ENCODE data around the gene LYSMD1. TPM values are rescaled to one million over a fixed set of nuclear protein-coding genes. Genes with fewer than 3 reads are reported as not detected.

Gene LYSMD1
- total RNA-seq, 1 experiment from 2014 or later: 5.1 TPM

GRCh38 chr1:151176514-151177045 is 10.9 kb upstream of the LYSMD1 start:
- Histone ChIP-seq H3K9me3 (ENCODE audit: control insufficient read depth, insufficient read depth, low read depth, low read length) (no peaks in the 10 kb centered on the region), H3K4me1 (ENCODE audit: control insufficient read depth, insufficient read depth, low read length) (no peaks in the 10 kb centered on the region), H3K4me3 (ENCODE audit: low read depth in 2 of 2, low read length in 2 of 2) (no peak overlapping the region), H3K36me3 (ENCODE audit: control insufficient read depth, insufficient read depth, low read length) (0 out of 2 replicates have a peak, but pooled peaks cover 3% of the 10 kb centered on the region), H3K27me3 (ENCODE audit: control insufficient read depth, insufficient read depth, low read length) (no peaks in the 10 kb centered on the region), H3K27ac (ENCODE audit: low read length) (no peak overlapping the region)
- TF ChIP-seq TCF7L2 (IDR thresholded peaks at IDR 0.05; ENCODE audit: low read depth, low read length) (no peak), POLR2AphosphoS5 (IDR thresholded peaks at IDR 0.05; ENCODE audit: low read depth, low read length) (no peak), SIN3A (IDR thresholded peaks at IDR 0.05; ENCODE audit: borderline replicate concordance, insufficient read depth, low read depth, low read length) (no peak)
- TF ChIP-seq, protein P1, sequence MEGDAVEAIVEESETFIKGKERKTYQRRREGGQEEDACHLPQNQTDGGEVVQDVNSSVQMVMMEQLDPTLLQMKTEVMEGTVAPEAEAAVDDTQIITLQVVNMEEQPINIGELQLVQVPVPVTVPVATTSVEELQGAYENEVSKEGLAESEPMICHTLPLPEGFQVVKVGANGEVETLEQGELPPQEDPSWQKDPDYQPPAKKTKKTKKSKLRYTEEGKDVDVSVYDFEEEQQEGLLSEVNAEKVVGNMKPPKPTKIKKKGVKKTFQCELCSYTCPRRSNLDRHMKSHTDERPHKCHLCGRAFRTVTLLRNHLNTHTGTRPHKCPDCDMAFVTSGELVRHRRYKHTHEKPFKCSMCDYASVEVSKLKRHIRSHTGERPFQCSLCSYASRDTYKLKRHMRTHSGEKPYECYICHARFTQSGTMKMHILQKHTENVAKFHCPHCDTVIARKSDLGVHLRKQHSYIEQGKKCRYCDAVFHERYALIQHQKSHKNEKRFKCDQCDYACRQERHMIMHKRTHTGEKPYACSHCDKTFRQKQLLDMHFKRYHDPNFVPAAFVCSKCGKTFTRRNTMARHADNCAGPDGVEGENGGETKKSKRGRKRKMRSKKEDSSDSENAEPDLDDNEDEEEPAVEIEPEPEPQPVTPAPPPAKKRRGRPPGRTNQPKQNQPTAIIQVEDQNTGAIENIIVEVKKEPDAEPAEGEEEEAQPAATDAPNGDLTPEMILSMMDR (IDR thresholded peaks at IDR 0.05): no peak
- TF ChIP-seq, protein P2, sequence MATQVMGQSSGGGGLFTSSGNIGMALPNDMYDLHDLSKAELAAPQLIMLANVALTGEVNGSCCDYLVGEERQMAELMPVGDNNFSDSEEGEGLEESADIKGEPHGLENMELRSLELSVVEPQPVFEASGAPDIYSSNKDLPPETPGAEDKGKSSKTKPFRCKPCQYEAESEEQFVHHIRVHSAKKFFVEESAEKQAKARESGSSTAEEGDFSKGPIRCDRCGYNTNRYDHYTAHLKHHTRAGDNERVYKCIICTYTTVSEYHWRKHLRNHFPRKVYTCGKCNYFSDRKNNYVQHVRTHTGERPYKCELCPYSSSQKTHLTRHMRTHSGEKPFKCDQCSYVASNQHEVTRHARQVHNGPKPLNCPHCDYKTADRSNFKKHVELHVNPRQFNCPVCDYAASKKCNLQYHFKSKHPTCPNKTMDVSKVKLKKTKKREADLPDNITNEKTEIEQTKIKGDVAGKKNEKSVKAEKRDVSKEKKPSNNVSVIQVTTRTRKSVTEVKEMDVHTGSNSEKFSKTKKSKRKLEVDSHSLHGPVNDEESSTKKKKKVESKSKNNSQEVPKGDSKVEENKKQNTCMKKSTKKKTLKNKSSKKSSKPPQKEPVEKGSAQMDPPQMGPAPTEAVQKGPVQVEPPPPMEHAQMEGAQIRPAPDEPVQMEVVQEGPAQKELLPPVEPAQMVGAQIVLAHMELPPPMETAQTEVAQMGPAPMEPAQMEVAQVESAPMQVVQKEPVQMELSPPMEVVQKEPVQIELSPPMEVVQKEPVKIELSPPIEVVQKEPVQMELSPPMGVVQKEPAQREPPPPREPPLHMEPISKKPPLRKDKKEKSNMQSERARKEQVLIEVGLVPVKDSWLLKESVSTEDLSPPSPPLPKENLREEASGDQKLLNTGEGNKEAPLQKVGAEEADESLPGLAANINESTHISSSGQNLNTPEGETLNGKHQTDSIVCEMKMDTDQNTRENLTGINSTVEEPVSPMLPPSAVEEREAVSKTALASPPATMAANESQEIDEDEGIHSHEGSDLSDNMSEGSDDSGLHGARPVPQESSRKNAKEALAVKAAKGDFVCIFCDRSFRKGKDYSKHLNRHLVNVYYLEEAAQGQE (IDR thresholded peaks at IDR 0.05; ENCODE audit: insufficient read depth in 1 of 2, low read depth in 2 of 2, low read length in 1 of 2): no peak
- BruUV-seq (replicated peaks): no TSS peak
- ChIA-PET CTCF (interaction anchor here (0.5 kb wide), 1 partner anchor 85 kb away, joined by 5 read pairs; no protein-coding TSS in a partner anchor), POLR2A (no interaction called here)
- intact Hi-C loops (cut with micrococcal nuclease; ENCODE audit: unreplicated experiment) (no loop called here), in situ Hi-C loops (cut with HindIII; ENCODE audit: low pct_unique_long_range_greater_than_20kb, low sequenced_read_pairs) (no loop called here)
- no peak for ATAC-seq
- no peak for DNase-seq (ENCODE audit: low read depth, low spot score)

DNA sequence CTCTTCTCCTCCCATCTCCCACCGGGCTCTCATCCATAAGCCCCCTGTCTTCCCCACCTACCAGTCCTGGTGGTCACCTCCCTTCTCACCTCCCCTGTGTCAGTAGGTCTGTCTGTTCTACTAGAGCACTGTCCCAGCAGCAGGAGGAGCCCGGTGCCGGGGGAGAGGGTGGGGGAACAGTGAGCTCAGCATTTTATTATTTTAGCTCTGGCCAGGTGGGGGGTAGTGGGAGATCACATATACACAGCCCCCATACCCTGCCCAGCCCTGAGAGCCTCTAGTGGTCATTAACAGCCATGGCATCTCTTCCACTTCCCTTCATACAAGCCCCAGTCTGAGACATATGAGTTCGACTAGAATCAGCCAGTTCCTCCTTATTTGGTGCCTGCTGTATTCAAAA is 10.2 kb upstream of the LYSMD1 start, which contains the start of gene TMOD4:
TMOD4 (minus strand) TSS at position 119 of the 400 bp plus-strand sequence. CDS start 1,106 bp downstream, outside the sequence.
- POLR2A ChIA-PET: no interaction called here
- H3K36me3 ChIP-seq (ENCODE audit: control insufficient read depth, insufficient read depth, low read length): 0 out of 2 replicates have a peak, but pooled peaks cover 3% of the 10 kb centered on the region
- TF ChIP-seq, protein P2 (IDR thresholded peaks at IDR 0.05; ENCODE audit: insufficient read depth in 1 of 2, low read depth in 2 of 2, low read length in 1 of 2): no peak
- TF ChIP-seq, protein P1 (IDR thresholded peaks at IDR 0.05): peak; percentile 73; the same call in 1 of the 2 replicates
- in situ Hi-C loops (cut with HindIII; ENCODE audit: low pct_unique_long_range_greater_than_20kb, low sequenced_read_pairs): no loop called here
- H3K27me3 ChIP-seq (ENCODE audit: control insufficient read depth, insufficient read depth, low read length): no peaks in the 10 kb centered on the region
- CTCF ChIA-PET: interaction anchor here (0.5 kb wide), 1 partner anchor 84 kb away, joined by 5 read pairs; no protein-coding TSS in a partner anchor
- H3K4me3 ChIP-seq (ENCODE audit: low read depth in 2 of 2, low read length in 2 of 2): no peak within 1 kb of the TSS
- peak; percentile 78 for ATAC-seq
- no peak for DNase-seq (ENCODE audit: low read depth, low spot score)
- no TSS peak for BruUV-seq (replicated peaks)
- no peaks in the 10 kb centered on the region for H3K9me3 ChIP-seq (ENCODE audit: control insufficient read depth, insufficient read depth, low read depth, low read length)
- intact Hi-C loops (cut with micrococcal nuclease; ENCODE audit: unreplicated experiment): no loop called here
- H3K4me1 ChIP-seq (ENCODE audit: control insufficient read depth, insufficient read depth, low read length): no peaks in the 10 kb centered on the region
- no peak within 1 kb of the TSS for H3K27ac ChIP-seq (ENCODE audit: low read length)

Data from Panc1 (cell line).